IMR-90 (cell line): ENCODE data around the gene ADGRB3. TPM values are rescaled to one million over a fixed set of nuclear protein-coding genes. Genes with fewer than 3 reads are reported as not detected.

Experiments used
- ATAC-seq: fragments of 200-7000 bp; cut with Tn5 transposase; 2 replicates; pipeline ENCODE4 v1.9.1; 2020; ENCODE audit warnings: low read depth, mild to moderate bottlenecking, moderate library complexity
- BruUV-seq: library from RNA; stranded (reverse); fragments of 400-500 nt; replicated peaks from 2 replicates; lab custom pipeline; 2021; lab: Mats Ljungman, UMichigan
- CTCF ChIA-PET: fragments of 300-600 bp; formaldehyde crosslinking; extraction: SDS; loops from one replicate; lab custom pipeline; 2021; ENCODE audit warnings: antibody characterized with exemption; lab: Yijun Ruan, JAX
- POLR2A ChIA-PET: fragments of 300-600 bp; sonication (Branson Sonifier 250); formaldehyde crosslinking; loops from one replicate; lab custom pipeline; 2022; ENCODE audit warnings: antibody characterized with exemption; ENCODE audit not compliant: unreplicated experiment; lab: Charles Lee
- DNase-seq: peaks from one replicate; pipeline ENCODE4 v3.0.0; 2013
- H2AFZ ChIP-seq: replicated peaks from 2 replicates; pipeline ENCODE3; 2013; ENCODE audit warnings: low read length, mild to moderate bottlenecking; ENCODE audit not compliant: poor library complexity
- H2AK5ac ChIP-seq: 2 replicates; pipeline ENCODE4 v1.6.1; 2013; ENCODE audit warnings: low read depth, low read length, inconsistent platforms
- H2AK9ac ChIP-seq: replicated peaks from 2 replicates; pipeline ENCODE3; 2013; ENCODE audit warnings: mild to moderate bottlenecking, low read depth, low read length, moderate library complexity; ENCODE audit not compliant: poor library complexity
- H2BK120ac ChIP-seq: 2 replicates; pipeline ENCODE4 v1.6.1; 2013; ENCODE audit warnings: low read depth, low read length, inconsistent platforms
- H2BK15ac ChIP-seq: 3 replicates; pipeline ENCODE4 v1.6.1; 2013; ENCODE audit warnings: low read depth, low read length, inconsistent platforms
- H2BK20ac ChIP-seq: 2 replicates; pipeline ENCODE4 v1.6.1; 2013; ENCODE audit warnings: low read depth, mild to moderate bottlenecking, inconsistent platforms, low read length, moderate library complexity
- H2BK5ac ChIP-seq: 2 replicates; pipeline ENCODE4 v1.6.1; 2013; ENCODE audit warnings: mild to moderate bottlenecking, low read depth, low read length, inconsistent platforms; ENCODE audit not compliant: poor library complexity, severe bottlenecking
- H3K14ac ChIP-seq: replicated peaks from 2 replicates; pipeline ENCODE4 v1.6.1; 2013; ENCODE audit warnings: low read depth, low read length, inconsistent platforms
- H3K18ac ChIP-seq: 2 replicates; pipeline ENCODE4 v1.6.1; 2013; ENCODE audit warnings: low read depth, low read length, control low read depth
- H3K23ac ChIP-seq: 2 replicates; pipeline ENCODE4 v1.6.1; 2013; ENCODE audit warnings: low read depth, low read length, inconsistent platforms
- H3K27ac ChIP-seq: 2 replicates; pipeline ENCODE4 v1.5.1; 2013; ENCODE audit warnings: mild to moderate bottlenecking, control low read depth, low read length; ENCODE audit not compliant: insufficient read depth
- H3K27me3 ChIP-seq: 2 replicates; pipeline ENCODE4 v1.6.1; 2013; ENCODE audit warnings: low read length; ENCODE audit not compliant: control insufficient read depth, insufficient read depth
- H3K36me3 ChIP-seq: 2 replicates; pipeline ENCODE4 v1.6.1; 2013; ENCODE audit warnings: low read length, mixed read lengths; ENCODE audit not compliant: control insufficient read depth, insufficient read depth
- H3K4ac ChIP-seq: 2 replicates; pipeline ENCODE4 v1.6.1; 2013; ENCODE audit warnings: low read depth, low read length, inconsistent platforms
- H3K4me1 ChIP-seq: 2 replicates; pipeline ENCODE4 v1.6.1; 2013; ENCODE audit warnings: low read length, mixed read lengths; ENCODE audit not compliant: control insufficient read depth, insufficient read depth
- H3K4me2 ChIP-seq: 2 replicates; pipeline ENCODE4 v1.6.1; 2013; ENCODE audit warnings: low read depth, mild to moderate bottlenecking, control low read depth, low read length, moderate library complexity
- H3K4me3 ChIP-seq: 2 replicates; pipeline ENCODE4 v1.5.1; 2013; ENCODE audit warnings: low read depth, mild to moderate bottlenecking, control low read depth, low read length, moderate library complexity; ENCODE audit not compliant: insufficient read depth
- H3K56ac ChIP-seq: 2 replicates; pipeline ENCODE4 v1.6.1; 2013; ENCODE audit warnings: low read length, inconsistent platforms; ENCODE audit not compliant: insufficient read depth; ENCODE audit errors: extremely low read depth
- H3K79me1 ChIP-seq, 2 experiments: 2 replicates each; pipeline ENCODE4 v1.6.1; 2013; ENCODE audit warnings: low read length in 2 of 2, inconsistent platforms in 1 of 2, low read depth in 1 of 2
- H3K9ac ChIP-seq: 2 replicates; pipeline ENCODE4 v1.6.1; 2013; ENCODE audit warnings: low read depth, low read length, control low read depth
- H3K9me1 ChIP-seq: 2 replicates; pipeline ENCODE4 v1.6.1; 2013; ENCODE audit warnings: low read length, inconsistent platforms; ENCODE audit not compliant: insufficient read depth
- H3K9me3 ChIP-seq: 2 replicates; pipeline ENCODE4 v1.6.1; 2013; ENCODE audit warnings: low read length; ENCODE audit not compliant: control insufficient read depth, insufficient read depth
- H4K20me1 ChIP-seq: 2 replicates; pipeline ENCODE4 v1.6.1; 2013; ENCODE audit warnings: low read length, inconsistent platforms; ENCODE audit not compliant: insufficient read depth
- H4K5ac ChIP-seq: 2 replicates; pipeline ENCODE4 v1.6.1; 2013; ENCODE audit warnings: mild to moderate bottlenecking, low read depth, low read length, control low read depth
- H4K8ac ChIP-seq, 2 experiments: 2 replicates each; pipeline ENCODE4 v1.6.1; 2013; ENCODE audit warnings: low read depth in 2 of 2, low read length in 2 of 2, control low read depth in 1 of 2, inconsistent platforms in 1 of 2
- H4K91ac ChIP-seq: 2 replicates; pipeline ENCODE4 v1.6.1; 2013; ENCODE audit warnings: low read depth, low read length, inconsistent platforms; ENCODE audit not compliant: insufficient read depth
- CEBPB ChIP-seq: IDR thresholded peaks from 2 replicates; pipeline ENCODE4 v1.6.1; 2012; ENCODE audit warnings: low read depth, low read length, improper control_type of control experiment
- CHD1 ChIP-seq: IDR thresholded peaks from 2 replicates; pipeline ENCODE4 v1.6.1; 2012; ENCODE audit warnings: low read depth, low read length, improper control_type of control experiment
- MAFK ChIP-seq: IDR thresholded peaks from 2 replicates; pipeline ENCODE4 v1.6.1; 2012; ENCODE audit warnings: low read depth, low read length, improper control_type of control experiment
- MAZ ChIP-seq: IDR thresholded peaks from 2 replicates; pipeline ENCODE4 v1.6.1; 2012; ENCODE audit warnings: low read depth, mild to moderate bottlenecking, low read length, improper control_type of control experiment, moderate library complexity, borderline replicate concordance
- MXI1 ChIP-seq: IDR thresholded peaks from 2 replicates; pipeline ENCODE4 v1.6.1; 2012; ENCODE audit warnings: low read depth, mild to moderate bottlenecking, low read length, moderate library complexity, borderline replicate concordance
- NFE2L2 ChIP-seq: fragments of 150-350 bp; IDR thresholded peaks from 2 replicates; pipeline ENCODE4 v1.6.1; 2016; ENCODE audit warnings: low read depth, mild to moderate bottlenecking, low read length
- POLR2A ChIP-seq: IDR thresholded peaks from 2 replicates; pipeline ENCODE4 v1.6.1; 2012; ENCODE audit warnings: mild to moderate bottlenecking, low read depth, low read length
- RAD21 ChIP-seq: IDR thresholded peaks from 2 replicates; pipeline ENCODE4 v1.6.1; 2012; ENCODE audit warnings: low read length, improper control_type of control experiment
- RFX5 ChIP-seq: IDR thresholded peaks from 2 replicates; pipeline ENCODE4 v1.8.0; 2012; ENCODE audit warnings: low read depth, mild to moderate bottlenecking, low read length, moderate library complexity
- USF2 ChIP-seq: fragments of 150-350 bp; IDR thresholded peaks from 2 replicates; pipeline ENCODE4 v1.6.1; 2017; ENCODE audit warnings: mild to moderate bottlenecking, antibody characterized with exemption, low read length, low read depth
- dilution Hi-C: fragments of 300-500 bp; cut with HindIII; formaldehyde crosslinking; loops from one replicate; pipeline ENCODE4 v1.14.3; 2018; ENCODE audit warnings: low sequenced_read_pairs; ENCODE audit not compliant: unreplicated experiment
- in situ Hi-C: fragments of 300-500 bp; cut with MboI; formaldehyde crosslinking; loops from 3 replicates; pipeline ENCODE4 v1.14.3; 2019; ENCODE audit warnings: low sequenced_read_pairs, inconsistent platforms, mixed read lengths
- intact Hi-C: fragments of 100-400 bp; cut with micrococcal nuclease; formaldehyde crosslinking; loops from 2 replicates; pipeline ENCODE4 v1.10.0; 2022
- polyA plus RNA-seq, 3 experiments: library from polyadenylated mRNA; depleted of rRNA; stranded (reverse); fragments of >200 nt; gene quantifications; 2 replicates each; pipeline ENCODE4 v1.2.3, GENCODE V29; 2012; ENCODE audit warnings: low replicate concordance in 1 of 3
- total RNA-seq: library from RNA; depleted of rRNA; stranded (reverse); fragments of >200 nt; gene quantifications from 2 replicates; pipeline ENCODE4 v1.2.3, GENCODE V29; 2012

ADGRB3 gene
- total and polyA plus RNA-seq, 2 of the 4 experiments (the other 2 are of a cell fraction): not detected

- no peak overlapping the region for H3K56ac ChIP-seq
Observed at GRCh38 chr6:68615938-68616337, 19.1 kb upstream of the ADGRB3 start.

More at GRCh38 chr6:68615938-68616337, 19.1 kb upstream of the ADGRB3 start:
- no peaks in the 10 kb centered on the region for H3K9me3 ChIP-seq
- no peaks in the 10 kb centered on the region for H3K4me1 ChIP-seq
- CTCF ChIA-PET: no interaction called here
- no peaks in the 10 kb centered on the region for H3K79me1 ChIP-seq
- no peak overlapping the region for H2AK5ac ChIP-seq
- TF ChIP-seq RFX5: no peak
- TF ChIP-seq MAFK: no peak
- TF ChIP-seq MAZ: no peak
- TF ChIP-seq CEBPB: no peak
- TF ChIP-seq USF2: no peak
- TF ChIP-seq RAD21: no peak
- no peak for TF ChIP-seq POLR2A
- TF ChIP-seq MXI1: no peak
- TF ChIP-seq CHD1: no peak
- TF ChIP-seq NFE2L2: no peak
- H2AFZ ChIP-seq: no peak overlapping the region
- no peaks in the 10 kb centered on the region for H3K9me1 ChIP-seq
- no peak overlapping the region for H3K4me2 ChIP-seq
- no peak overlapping the region for H2AK9ac ChIP-seq
- H3K36me3 ChIP-seq: no peaks in the 10 kb centered on the region
- H3K27ac ChIP-seq: no peak overlapping the region
- no peak overlapping the region for H3K4ac ChIP-seq
- ATAC-seq (no peak), DNase-seq (no peak)
- POLR2A ChIA-PET: no interaction called here
- no peak overlapping the region for H2BK20ac ChIP-seq
- no peak overlapping the region for H3K9ac ChIP-seq
- H2BK120ac ChIP-seq: no peak overlapping the region
- H3K14ac ChIP-seq: no peak overlapping the region
- no peaks in the 10 kb centered on the region for H4K20me1 ChIP-seq
- intact Hi-C loops (no loop called here), in situ Hi-C loops (no loop called here), dilution Hi-C loops (no loop called here)
- no peak overlapping the region for H4K91ac ChIP-seq
- no peak overlapping the region for H2BK15ac ChIP-seq
- no peak overlapping the region for H4K5ac ChIP-seq
- no peak overlapping the region for H4K8ac ChIP-seq
- BruUV-seq: no TSS peak
- no peak overlapping the region for H3K18ac ChIP-seq
- no peak overlapping the region for H3K4me3 ChIP-seq
- no peak overlapping the region for H2BK5ac ChIP-seq
- H3K27me3 ChIP-seq: no peaks in the 10 kb centered on the region
- no peak overlapping the region for H3K23ac ChIP-seq
